Right cardiac atrium (tissue), 5 donors: ENCODE measurements around the gene PRR35. TPM values are rescaled to one million over a fixed set of nuclear protein-coding genes. Genes with fewer than 3 reads are reported as not detected.
A peak's percentile ranks its signal among the peaks of the same experiment; 100 is the strongest.

Experiments
- ATAC-seq, 2 donors: fragments of 200-7000 bp; cut with Tn5 transposase; one replicate each; pipeline versions ENCODE4 v1.8.0 to v1.9.1; 2020; ENCODE audit warnings: moderate library complexity in 2 of 2, mild to moderate bottlenecking in 1 of 2
- DNase-seq, 3 donors: peaks; one replicate each; pipeline ENCODE4 v3.0.0-alpha.2; 2020
- H3K27ac ChIP-seq: one replicate; pipeline ENCODE4 v1.5.1; 2013; ENCODE audit warnings: mild to moderate bottlenecking, low read length, control low read depth, moderate library complexity
- H3K27me3 ChIP-seq: one replicate; pipeline ENCODE4 v1.6.1; 2013; ENCODE audit not compliant: control insufficient read depth, insufficient read depth
- H3K4me1 ChIP-seq: one replicate; pipeline ENCODE4 v1.6.1; 2013; ENCODE audit warnings: low read length; ENCODE audit not compliant: control insufficient read depth, insufficient read depth
- H3K4me3 ChIP-seq: one replicate; pipeline ENCODE4 v1.5.1; 2013; ENCODE audit warnings: low read length, control low read depth
- H3K9me3 ChIP-seq: one replicate; pipeline ENCODE4 v1.6.1; 2013; ENCODE audit warnings: low read length; ENCODE audit not compliant: control insufficient read depth
- WGBS: extraction: QIAGEN DNeasy Blood & Tissue Kit; methylation state at CpG from one replicate; pipeline ENCODE4 v1.1.7; 2013; 5-methylcytosine and 5-hydroxymethylcytosine counted together
- intact Hi-C, 4 donors: fragments of 100-400 bp; cut with DNase I; formaldehyde crosslinking; loops; one replicate each; pipeline versions ENCODE4 v1.11.0 to v1.14.0; 2022 to 2023
- microRNA-seq, 2 donors: library from miRNA; unstranded; fragments of <30 nt; microRNA quantifications; one replicate each; pipeline ENCODE4 v1.2.0, GENCODE V29; 2020 to 2021
- polyA plus RNA-seq: library from polyadenylated mRNA; stranded (reverse); fragments of 200-250 nt; gene quantifications from one replicate; pipeline ENCODE4 v1.2.3, GENCODE V29; 2013
- total RNA-seq, 4 donors: library from RNA; stranded (reverse); fragmentation: NEBNext Ultra II Directional; extraction: Animal tissue kit (Norgen Biotek cat#: 25700); gene quantifications; one replicate each; pipeline ENCODE4 v1.2.1, GENCODE V29; 2021
- donor health status: healthy with polysubstance abuse.
- donor health status: DM: no; HTN: yes; CAD: no.
- donor health status: DM: no; HTN: no; CAD: no.
- donor health status: DM: no; HTN: yes; CAD: no; lungs with severe emphysema.
- donor health status: DM: yes; HTN: yes; CAD: no.

Gene PRR35
- total and polyA plus RNA-seq, 5 donors: not detected

DNA sequence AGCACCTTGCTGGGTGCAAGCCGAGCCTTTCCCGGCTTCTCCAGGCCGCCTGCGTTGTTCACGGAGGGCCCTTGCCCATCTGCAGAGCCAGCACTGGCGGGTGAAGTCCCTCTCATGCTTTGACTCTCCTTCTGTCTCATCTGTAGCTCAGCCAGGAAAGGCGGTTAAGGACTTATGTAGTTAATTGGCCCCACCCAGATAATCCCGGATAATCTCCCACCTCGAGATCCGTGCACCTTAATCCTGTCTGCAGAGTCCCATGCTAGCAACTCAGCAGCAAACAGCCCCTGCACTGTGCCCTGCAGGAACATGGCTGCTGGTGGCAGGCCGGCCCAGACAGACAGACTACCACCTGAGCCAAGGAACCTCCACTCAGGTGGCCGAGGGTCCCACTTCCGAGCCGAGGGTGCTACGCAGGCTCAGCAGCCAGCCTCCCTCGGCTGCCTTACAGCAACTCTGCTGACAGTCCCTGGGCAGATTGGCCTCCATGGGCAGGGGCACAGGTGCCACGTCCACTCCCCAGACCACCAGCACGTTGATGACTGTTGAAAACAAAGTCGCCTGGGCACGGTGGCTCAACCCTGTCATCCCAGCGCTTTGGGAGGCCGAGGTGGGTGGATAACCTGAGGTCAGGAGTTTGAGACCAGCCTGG lies 46.6 kb downstream of the PRR35 start:
- DNase-seq (peak in 1 of 3 donors; percentile 30), ATAC-seq (no peak)
- Histone ChIP-seq H3K27me3 (no peaks in the 10 kb centered on the region), H3K4me1 (no peaks in the 10 kb centered on the region), H3K27ac (no peak overlapping the region), H3K9me3 (no peaks in the 10 kb centered on the region), H3K4me3 (no peak overlapping the region)
- intact Hi-C loops: no loop called here
- WGBS: 94% methylated on average over 22 of the region's 22 CpGs

DNA sequence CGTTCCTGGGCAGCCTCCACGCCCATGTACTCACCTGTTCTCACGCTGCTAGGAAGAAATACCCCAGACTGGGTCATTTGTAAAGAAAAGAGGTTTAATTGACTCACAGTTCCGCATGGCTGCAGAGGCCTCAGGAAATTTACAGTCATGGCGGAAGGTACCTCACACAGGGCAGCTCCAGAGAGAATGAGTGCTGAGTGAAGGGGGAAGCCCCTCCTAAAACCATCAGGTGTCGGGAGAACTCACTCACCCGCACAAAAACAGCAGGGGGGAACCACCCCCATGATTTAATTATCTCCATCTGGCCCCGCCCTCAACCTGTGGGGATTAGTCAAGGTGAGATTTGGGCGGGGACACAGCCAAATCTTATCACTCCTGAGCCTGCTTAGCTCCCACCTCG lies 47.8 kb downstream of the PRR35 start:
- no peak for ATAC-seq
- intact Hi-C loops: no loop called here
- DNase-seq: no peak
- no peak overlapping the region for H3K27ac ChIP-seq
- 85% methylated on average over 10 of the region's 10 CpGs for WGBS
- no peaks in the 10 kb centered on the region for H3K4me1 ChIP-seq
- no peaks in the 10 kb centered on the region for H3K9me3 ChIP-seq
- no peaks in the 10 kb centered on the region for H3K27me3 ChIP-seq
- H3K4me3 ChIP-seq: no peak overlapping the region

DNA sequence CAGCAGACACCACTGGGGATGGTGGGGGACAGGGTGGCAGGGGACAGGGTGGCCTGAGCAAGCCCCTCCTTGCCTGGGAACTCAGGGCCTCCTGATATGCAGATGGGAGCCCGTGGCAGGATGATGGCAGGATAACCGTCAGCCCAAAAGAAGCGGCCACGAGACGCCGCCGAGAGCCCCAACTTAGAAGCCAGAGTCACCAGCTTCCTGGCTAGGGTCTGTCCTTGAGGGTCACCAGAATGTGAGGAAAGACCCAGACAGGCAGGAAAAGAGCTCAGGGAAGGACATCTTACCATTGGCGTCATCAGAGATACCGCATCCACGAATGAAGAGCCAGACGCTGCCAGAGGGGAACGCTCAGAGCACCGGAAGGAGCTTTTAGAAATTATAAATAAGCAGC lies 49.1 kb downstream of the PRR35 start:
- Histone ChIP-seq H3K4me3 (no peak overlapping the region), H3K9me3 (no peaks in the 10 kb centered on the region), H3K27ac (no peak overlapping the region), H3K27me3 (no peaks in the 10 kb centered on the region), H3K4me1 (no peaks in the 10 kb centered on the region)
- DNase-seq: peak in 1 of 3 donors; percentile 35
- intact Hi-C loops: no loop called here
- 81% methylated on average over 13 of the region's 13 CpGs for WGBS
- ATAC-seq: peak in 1 of 2 donors; percentile 25

DNA sequence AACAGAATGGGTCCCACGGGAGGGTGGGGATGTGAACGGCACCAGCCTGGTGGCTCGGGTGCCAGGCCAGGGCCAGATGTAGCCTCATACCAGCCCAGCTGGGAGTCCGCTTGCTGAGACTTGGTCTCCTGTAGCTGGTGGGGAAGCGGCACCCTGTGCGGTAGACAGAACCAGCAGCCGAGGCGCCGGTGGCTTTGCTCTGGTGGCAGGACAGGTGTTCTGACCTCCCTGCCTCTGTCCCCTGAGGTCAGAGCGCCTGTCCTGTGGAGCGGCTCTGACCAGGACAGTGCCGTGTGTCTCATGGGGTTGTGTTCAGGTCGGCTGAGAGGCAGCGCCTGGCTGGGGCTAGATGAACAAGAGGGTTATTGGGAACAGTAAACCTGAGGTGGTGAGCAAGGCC lies 49.8 kb downstream of the PRR35 start:
- intact Hi-C loops: no loop called here
- no peaks in the 10 kb centered on the region for H3K9me3 ChIP-seq
- DNase-seq (peak in 1 of 3 donors; percentile 49), ATAC-seq (peak in 1 of 2 donors; percentile 14)
- no peaks in the 10 kb centered on the region for H3K27me3 ChIP-seq
- 90% methylated on average over 14 of the region's 14 CpGs for WGBS
- no peak overlapping the region for H3K4me3 ChIP-seq
- H3K4me1 ChIP-seq: no peaks in the 10 kb centered on the region
- no peak overlapping the region for H3K27ac ChIP-seq

DNA sequence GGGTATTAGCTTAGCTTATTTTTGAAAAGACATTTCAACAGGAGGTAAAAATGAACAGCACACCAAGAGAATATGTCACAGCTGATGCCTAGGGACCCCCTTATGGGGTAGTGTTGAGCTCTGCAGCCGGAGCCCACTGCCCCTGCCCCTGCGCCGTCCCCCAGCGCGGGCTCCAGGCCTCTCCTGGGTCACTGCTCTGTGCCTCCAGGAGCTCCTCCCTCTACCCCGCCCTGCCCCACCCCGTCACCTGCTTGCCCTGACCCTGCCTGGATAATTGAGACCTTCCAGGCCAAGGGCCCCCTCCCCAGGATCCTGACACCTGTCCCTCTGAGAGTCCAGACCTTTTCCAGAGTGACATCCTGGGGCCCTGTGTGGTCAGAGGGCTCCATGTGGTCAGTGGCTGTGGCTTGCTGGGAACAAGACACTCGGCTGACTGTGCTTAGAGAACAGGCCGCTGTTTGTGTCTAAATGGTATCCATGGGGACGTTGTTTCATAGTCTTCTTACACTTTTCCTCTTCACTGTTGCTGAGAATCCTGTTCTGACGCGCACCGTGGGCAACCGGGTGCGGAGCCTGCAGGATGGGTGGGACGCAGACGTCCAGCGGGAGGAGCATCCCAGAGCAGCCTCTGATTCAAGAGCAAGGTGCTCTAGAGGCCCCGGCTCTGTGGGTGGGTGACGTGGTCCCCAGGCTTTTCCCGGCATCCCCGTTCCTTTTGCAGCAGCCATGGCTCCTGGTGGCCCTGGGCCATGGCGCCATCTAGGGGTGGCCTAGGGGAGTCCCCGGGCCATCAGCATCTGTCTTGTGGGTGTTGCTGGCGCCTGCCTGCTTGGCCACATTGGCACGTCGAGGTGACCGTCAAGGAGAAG lies 50.6 kb downstream of the PRR35 start:
- peak; percentile 51 to 73 for ATAC-seq
- H3K27ac ChIP-seq: no peak overlapping the region
- 68% methylated on average over 28 of the region's 28 CpGs for WGBS

DNA sequence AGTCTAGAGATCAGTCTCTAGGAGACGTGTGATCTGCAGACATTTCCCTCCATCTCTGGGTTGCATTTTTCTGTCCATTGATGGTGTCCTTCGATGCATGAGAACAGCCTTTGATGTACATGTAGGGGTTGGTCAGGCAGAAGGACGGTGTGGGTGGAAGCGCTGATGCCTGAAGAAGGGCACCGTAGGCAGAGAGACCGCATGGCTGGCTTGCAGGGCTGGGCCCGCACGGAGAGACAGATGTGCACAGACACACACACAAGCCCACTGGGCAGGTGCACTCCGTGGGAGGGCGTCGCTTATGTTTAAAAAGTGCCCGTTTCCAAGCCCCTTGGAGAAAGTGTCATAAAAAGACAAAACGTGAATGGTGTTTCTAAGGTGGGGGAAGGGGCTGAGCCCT lies 54.9 kb downstream of the PRR35 start:
- H3K27ac ChIP-seq: no peak overlapping the region
- H3K9me3 ChIP-seq: no peaks in the 10 kb centered on the region
- no peaks in the 10 kb centered on the region for H3K27me3 ChIP-seq
- intact Hi-C loops: no loop called here
- no peak overlapping the region for H3K4me3 ChIP-seq
- peak in 1 of 3 donors; percentile 42 for DNase-seq
- no peak for ATAC-seq
- WGBS: 95% methylated on average over 13 of the region's 13 CpGs
- H3K4me1 ChIP-seq: no peaks in the 10 kb centered on the region

More for the DNA sequence above, 50.6 kb downstream of the PRR35 start:
- Histone ChIP-seq H3K4me3 (no peak overlapping the region), H3K9me3 (no peaks in the 10 kb centered on the region), H3K4me1 (no peaks in the 10 kb centered on the region), H3K27me3 (no peaks in the 10 kb centered on the region)
- intact Hi-C loops: no loop called here
- DNase-seq: peak in 2 of 3 donors; percentile 75 to 81

Small RNA genes within 50 kb of the gene (microRNA-seq; reads per million reads assigned to microRNA genes)
- gene MIR3176: 1.6 to 2.5 reads per million in 2 donors
- 0 to 0.42 reads per million in 2 donors for gene MIR5587

Other genes with a start within 250 kb of the PRR35 start
- 10 to 100 TPM in 3 of 4 donors, 1 to 10 TPM in 1; 8.4 to 12.2 (median 10.6) TPM for gene AXIN1, start 207.7 kb upstream of the PRR35 start, total RNA-seq
- 10.2 TPM for gene AXIN1, start 207.7 kb upstream of the PRR35 start, polyA plus RNA-seq
- gene MRPL28, start 189.9 kb upstream of the PRR35 start, total RNA-seq: 10 to 100 TPM; 63.9 to 74.9 (median 69.3) TPM
- 130 TPM for gene MRPL28, start 189.9 kb upstream of the PRR35 start, polyA plus RNA-seq
- gene PGAP6, start 178.4 kb upstream of the PRR35 start, total RNA-seq: 10 to 100 TPM; 28.0 to 39.5 (median 34.8) TPM
- 33.2 TPM for gene PGAP6, start 178.4 kb upstream of the PRR35 start, polyA plus RNA-seq
- 10 to 100 TPM; 49.7 to 86.4 (median 66.0) TPM for gene NME4, start 163.2 kb upstream of the PRR35 start, total RNA-seq
- gene NME4, start 163.2 kb upstream of the PRR35 start, polyA plus RNA-seq: 73.1 TPM
- gene DECR2, start 158.5 kb upstream of the PRR35 start, total RNA-seq: 10 to 100 TPM in 3 of 4 donors, 1 to 10 TPM in 1; 8.6 to 14.6 (median 13.3) TPM
- 14.3 TPM for gene DECR2, start 158.5 kb upstream of the PRR35 start, polyA plus RNA-seq
- 10 to 100 TPM; 32.2 to 44.6 (median 38.4) TPM for gene RAB11FIP3, start 134.7 kb upstream of the PRR35 start, total RNA-seq
- 25.1 TPM for gene RAB11FIP3, start 134.7 kb upstream of the PRR35 start, polyA plus RNA-seq
- 10 to 100 TPM; 15.4 to 22.1 (median 19.6) TPM for gene CAPN15, start 32.7 kb upstream of the PRR35 start, total RNA-seq
- 16.9 TPM for gene CAPN15, start 32.7 kb upstream of the PRR35 start, polyA plus RNA-seq
- gene NHLRC4, start 6.6 kb downstream of the PRR35 start, total RNA-seq: under 1 TPM; 0.22 to 0.62 (median 0.54) TPM
- 0.84 TPM for gene NHLRC4, start 6.6 kb downstream of the PRR35 start, polyA plus RNA-seq
- 10 to 100 TPM; 19.8 to 23.0 (median 21.6) TPM for gene PIGQ, start 9.6 kb downstream of the PRR35 start, total RNA-seq
- 22.9 TPM for gene PIGQ, start 9.6 kb downstream of the PRR35 start, polyA plus RNA-seq
- 10 to 100 TPM; 10.9 to 13.4 (median 11.9) TPM for gene RAB40C, start 29.7 kb downstream of the PRR35 start, total RNA-seq
- 13.4 TPM for gene RAB40C, start 29.7 kb downstream of the PRR35 start, polyA plus RNA-seq
- under 1 TPM; 0.15 to 0.70 (median 0.20) TPM for gene WFIKKN1, start 70.6 kb downstream of the PRR35 start, total RNA-seq
- 0.29 TPM for gene WFIKKN1, start 70.6 kb downstream of the PRR35 start, polyA plus RNA-seq
- gene METTL26, start 75.9 kb downstream of the PRR35 start, total RNA-seq: 10 to 100 TPM; 55.4 to 60.3 (median 56.6) TPM
- 128 TPM for gene METTL26, start 75.9 kb downstream of the PRR35 start, polyA plus RNA-seq
- gene MCRIP2, start 81.4 kb downstream of the PRR35 start, total RNA-seq: 100 to 1,000 TPM in 1 of 4 donors, 10 to 100 TPM in 3; 71.2 to 121 (median 85.6) TPM
- 141 TPM for gene MCRIP2, start 81.4 kb downstream of the PRR35 start, polyA plus RNA-seq
- gene WDR90, start 89.0 kb downstream of the PRR35 start, total RNA-seq: 10 to 100 TPM; 10.5 to 13.7 (median 12.0) TPM
- 8.1 TPM for gene WDR90, start 89.0 kb downstream of the PRR35 start, polyA plus RNA-seq
- gene RHOT2, start 107.7 kb downstream of the PRR35 start, total RNA-seq: 100 to 1,000 TPM in 1 of 4 donors, 10 to 100 TPM in 3; 84.3 to 104 (median 90.8) TPM
- 101 TPM for gene RHOT2, start 107.7 kb downstream of the PRR35 start, polyA plus RNA-seq
- 1 to 10 TPM in 3 of 4 donors, under 1 TPM in 1; 0.89 to 2.9 (median 1.7) TPM for gene RHBDL1, start 115.3 kb downstream of the PRR35 start, total RNA-seq
- 2.3 TPM for gene RHBDL1, start 115.3 kb downstream of the PRR35 start, polyA plus RNA-seq
- gene STUB1, start 120.0 kb downstream of the PRR35 start, total RNA-seq: 100 to 1,000 TPM; 114 to 121 (median 119) TPM
- 126 TPM for gene STUB1, start 120.0 kb downstream of the PRR35 start, polyA plus RNA-seq
- gene JMJD8, start 123.9 kb downstream of the PRR35 start, total RNA-seq: 10 to 100 TPM; 52.0 to 55.7 (median 54.6) TPM
- 49.7 TPM for gene JMJD8, start 123.9 kb downstream of the PRR35 start, polyA plus RNA-seq
- gene WDR24, start 130.0 kb downstream of the PRR35 start, total RNA-seq: 1 to 10 TPM; 7.1 to 9.0 (median 8.2) TPM
- 6.3 TPM for gene WDR24, start 130.0 kb downstream of the PRR35 start, polyA plus RNA-seq
- gene FBXL16, start 145.4 kb downstream of the PRR35 start, total RNA-seq: under 1 TPM; 0.19 to 0.38 (median 0.28) TPM
- gene FBXL16, start 145.4 kb downstream of the PRR35 start, polyA plus RNA-seq: 0.34 TPM
- gene METRN, start 154.7 kb downstream of the PRR35 start, total RNA-seq: 10 to 100 TPM; 65.2 to 75.0 (median 69.4) TPM
- gene METRN, start 154.7 kb downstream of the PRR35 start, polyA plus RNA-seq: 68.2 TPM
- 10 to 100 TPM; 25.7 to 38.8 (median 33.2) TPM for gene ANTKMT, start 160.8 kb downstream of the PRR35 start, total RNA-seq
- gene ANTKMT, start 160.8 kb downstream of the PRR35 start, polyA plus RNA-seq: 37.6 TPM
- under 1 TPM in 3 of 4 donors, not detected in 1; 0.36 to 0.97 (median 0.40) TPM for gene CCDC78, start 166.0 kb downstream of the PRR35 start, total RNA-seq
- gene CCDC78, start 166.0 kb downstream of the PRR35 start, polyA plus RNA-seq: 0.48 TPM
- gene HAGHL, start 166.7 kb downstream of the PRR35 start, total RNA-seq: 10 to 100 TPM in 3 of 4 donors, 1 to 10 TPM in 1; 7.5 to 15.3 (median 12.0) TPM
- 21.0 TPM for gene HAGHL, start 166.7 kb downstream of the PRR35 start, polyA plus RNA-seq
- gene CIAO3, start 180.6 kb downstream of the PRR35 start, total RNA-seq: 10 to 100 TPM; 21.5 to 31.3 (median 23.4) TPM
- gene CIAO3, start 180.6 kb downstream of the PRR35 start, polyA plus RNA-seq: 28.2 TPM
- 1 to 10 TPM in 2 of 4 donors, under 1 TPM in 1, not detected in 1; 0.92 to 3.1 (median 1.0) TPM for gene MSLN, start 200.3 kb downstream of the PRR35 start, total RNA-seq
- gene MSLN, start 200.3 kb downstream of the PRR35 start, polyA plus RNA-seq: not detected
- gene RPUSD1, start 228.0 kb downstream of the PRR35 start, total RNA-seq: 10 to 100 TPM in 2 of 4 donors, 1 to 10 TPM in 2; 9.3 to 11.8 (median 9.9) TPM
- gene RPUSD1, start 228.0 kb downstream of the PRR35 start, polyA plus RNA-seq: 11.5 TPM
- 1 to 10 TPM; 4.0 to 6.9 (median 4.9) TPM for gene CHTF18, start 228.2 kb downstream of the PRR35 start, total RNA-seq
- 3.4 TPM for gene CHTF18, start 228.2 kb downstream of the PRR35 start, polyA plus RNA-seq
- gene GNG13, start 240.3 kb downstream of the PRR35 start, total RNA-seq: not detected
- not detected for gene GNG13, start 240.3 kb downstream of the PRR35 start, polyA plus RNA-seq